H9 (cell line): ENCODE data around the gene DSCAM. TPM values are rescaled to one million over a fixed set of nuclear protein-coding genes. Genes with fewer than 3 reads are reported as not detected.

Source experiments
- DNase-seq: peaks from one replicate; pipeline ENCODE4 v3.0.0-alpha.2; 2017
- H2AFZ ChIP-seq: one replicate; pipeline ENCODE4 v1.6.1; 2013; ENCODE audit warnings: mild to moderate bottlenecking, low read length, control low read depth, moderate library complexity
- H2AK5ac ChIP-seq: 2 replicates; pipeline ENCODE4 v1.6.1; 2013; ENCODE audit warnings: low read length, control low read depth, mixed read lengths; ENCODE audit not compliant: insufficient read length
- H2BK120ac ChIP-seq: one replicate; pipeline ENCODE4 v1.6.1; 2013; ENCODE audit warnings: low read depth, mild to moderate bottlenecking, low read length, control low read depth, inconsistent platforms; ENCODE audit not compliant: poor library complexity, severe bottlenecking
- H2BK12ac ChIP-seq: 2 replicates; pipeline ENCODE4 v1.6.1; 2013; ENCODE audit warnings: low read length, control low read depth, mixed read lengths, low read depth; ENCODE audit not compliant: insufficient read length
- H2BK15ac ChIP-seq: 2 replicates; pipeline ENCODE4 v1.6.1; 2013; ENCODE audit warnings: low read depth, low read length, control low read depth
- H2BK20ac ChIP-seq: one replicate; pipeline ENCODE4 v1.6.1; 2013; ENCODE audit warnings: low read depth, mild to moderate bottlenecking, low read length, control low read depth, inconsistent platforms; ENCODE audit not compliant: poor library complexity, severe bottlenecking
- H2BK5ac ChIP-seq: 2 replicates; pipeline ENCODE4 v1.6.1; 2013; ENCODE audit warnings: low read length, control low read depth, mixed read lengths; ENCODE audit not compliant: insufficient read length
- H3K14ac ChIP-seq: 2 replicates; pipeline ENCODE4 v1.6.1; 2013; ENCODE audit warnings: low read length, control low read depth; ENCODE audit not compliant: insufficient read depth
- H3K18ac ChIP-seq: 2 replicates; pipeline ENCODE4 v1.6.1; 2013; ENCODE audit warnings: low read depth, mild to moderate bottlenecking, mixed read lengths, low read length, control low read depth; ENCODE audit not compliant: insufficient read length
- H3K23ac ChIP-seq: 2 replicates; pipeline ENCODE4 v1.6.1; 2013; ENCODE audit warnings: low read length, control low read depth, mixed read lengths, low read depth; ENCODE audit not compliant: insufficient read length
- H3K23me2 ChIP-seq: 2 replicates; pipeline ENCODE4 v1.6.1; 2013; ENCODE audit warnings: low read depth, mild to moderate bottlenecking, mixed read lengths, low read length, control low read depth; ENCODE audit not compliant: insufficient read length, poor library complexity, severe bottlenecking
- H3K27ac ChIP-seq: 2 replicates; pipeline ENCODE4 v1.5.1; 2013; ENCODE audit warnings: low read length, control low read depth, mixed read lengths, low read depth; ENCODE audit not compliant: insufficient read length
- H3K27me3 ChIP-seq: 2 replicates; pipeline ENCODE4 v1.6.1; 2013; ENCODE audit warnings: low read length, control low read depth, inconsistent platforms; ENCODE audit not compliant: insufficient read depth
- H3K4ac ChIP-seq: 2 replicates; pipeline ENCODE4 v1.6.1; 2013; ENCODE audit warnings: low read depth, mild to moderate bottlenecking, control low read depth, inconsistent platforms, low read length, moderate library complexity
- H3K4me1 ChIP-seq: 2 replicates; pipeline ENCODE4 v1.6.1; 2013; ENCODE audit warnings: low read length, control low read depth, inconsistent platforms; ENCODE audit not compliant: insufficient read depth
- H3K4me2 ChIP-seq: 2 replicates; pipeline ENCODE4 v1.6.1; 2013; ENCODE audit warnings: low read length, control low read depth, mixed read lengths; ENCODE audit not compliant: insufficient read length, insufficient read depth
- H3K56ac ChIP-seq: 2 replicates; pipeline ENCODE4 v1.6.1; 2013; ENCODE audit warnings: low read depth, mild to moderate bottlenecking, mixed read lengths, low read length, control low read depth; ENCODE audit not compliant: insufficient read length
- H3K79me1 ChIP-seq: 2 replicates; pipeline ENCODE4 v1.6.1; 2013; ENCODE audit warnings: low read depth, mild to moderate bottlenecking, moderate library complexity, low read length, control low read depth, inconsistent platforms; ENCODE audit not compliant: insufficient read depth, poor library complexity, severe bottlenecking
- H3K79me2 ChIP-seq: 2 replicates; pipeline ENCODE4 v1.6.1; 2013; ENCODE audit warnings: low read length, control low read depth, inconsistent platforms; ENCODE audit not compliant: insufficient read depth
- H3K9ac ChIP-seq: 2 replicates; pipeline ENCODE4 v1.6.1; 2013; ENCODE audit warnings: low read length, control low read depth, mixed read lengths; ENCODE audit not compliant: insufficient read length; ENCODE audit errors: extremely low read depth
- H3K9me3 ChIP-seq: one replicate; pipeline ENCODE4 v1.6.1; 2013; ENCODE audit warnings: low read depth, low read length, inconsistent platforms; ENCODE audit not compliant: control insufficient read depth
- H3T11ph ChIP-seq: one replicate; pipeline ENCODE4 v1.6.1; 2013; ENCODE audit warnings: mild to moderate bottlenecking, low read length, control low read depth, inconsistent platforms
- H4K20me1 ChIP-seq: one replicate; pipeline ENCODE4 v1.6.1; 2013; ENCODE audit not compliant: control insufficient read depth, insufficient read length, insufficient read depth
- H4K5ac ChIP-seq: 2 replicates; pipeline ENCODE4 v1.6.1; 2013; ENCODE audit warnings: low read depth, mild to moderate bottlenecking, mixed read lengths, low read length, control low read depth; ENCODE audit not compliant: insufficient read length
- H4K8ac ChIP-seq: replicated peaks from 2 replicates; pipeline ENCODE4 v1.6.1; 2013; ENCODE audit warnings: low read length, control low read depth, mixed read lengths, low read depth; ENCODE audit not compliant: insufficient read length
- H4K91ac ChIP-seq: 2 replicates; pipeline ENCODE4 v1.6.1; 2013; ENCODE audit warnings: low read depth, mild to moderate bottlenecking, moderate library complexity, mixed read lengths, low read length, control low read depth; ENCODE audit not compliant: insufficient read length
- H3K27ac Mint-ChIP-seq, 3 experiments: 2 replicates in 2 of 3; 3 replicates in 1 of 3; pipeline ENCODE4 v1.8.0; 2020 to 2021; ENCODE audit warnings: mixed read lengths in 3 of 3, mild to moderate bottlenecking in 1 of 3, moderate library complexity in 1 of 3
- H3K27me3 Mint-ChIP-seq: 2 replicates; pipeline ENCODE4 v1.8.0; 2021; ENCODE audit warnings: low read depth, mild to moderate bottlenecking, moderate library complexity, mixed read lengths
- H3K36me3 Mint-ChIP-seq, 3 experiments: 2 replicates in 2 of 3; 3 replicates in 1 of 3; pipeline ENCODE4 v1.8.0; 2020 to 2021; ENCODE audit warnings: low read depth in 3 of 3, mixed read lengths in 3 of 3; ENCODE audit not compliant: insufficient read depth in 1 of 3
- H3K4me1 Mint-ChIP-seq, 2 experiments: 2 replicates each; pipeline ENCODE4 v1.8.0; 2020; ENCODE audit warnings: mixed read lengths in 2 of 2
- H3K4me3 Mint-ChIP-seq, 2 experiments: 2 replicates in 1 of 2; 3 replicates in 1 of 2; pipeline ENCODE4 v1.8.0; 2020 to 2021; ENCODE audit warnings: mild to moderate bottlenecking in 2 of 2, mixed read lengths in 2 of 2, moderate library complexity in 1 of 2
- H3K9me3 Mint-ChIP-seq, 2 experiments: 2 replicates in 1 of 2; 3 replicates in 1 of 2; pipeline ENCODE4 v1.8.0; 2020; ENCODE audit warnings: mild to moderate bottlenecking in 2 of 2, mixed read lengths in 2 of 2, moderate library complexity in 1 of 2
- CTCF ChIP-seq: fragments of 200-600 bp; sonication (generic); conservative IDR thresholded peaks from 3 replicates; pipeline ENCODE4 v1.8.0; 2021; ENCODE audit warnings: antibody characterized with exemption, mild to moderate bottlenecking
- WGBS: extraction: QIAGEN DNeasy Blood & Tissue Kit; methylation state at CpG from one replicate; pipeline ENCODE4 v1.1.7; 2013; ENCODE audit warnings: missing lambda C conversion rate, low lambda C conversion rate, mixed read lengths; ENCODE audit not compliant: insufficient read length; ENCODE audit errors: extremely low coverage; 5-methylcytosine and 5-hydroxymethylcytosine counted together
- total RNA-seq: library from RNA; stranded (reverse); gene quantifications from 2 replicates; pipeline ENCODE4 v1.2.1, GENCODE V29; 2021

DSCAM gene
- total RNA-seq, 1 experiment from 2014 or later = 0.17 TPM

GRCh38 chr21:40615505-40616376 lies 231.2 kb downstream of the DSCAM start:
- no peak overlapping the region for H3T11ph ChIP-seq
- no peak overlapping the region for H3K18ac ChIP-seq
- H2AFZ ChIP-seq = no peak overlapping the region
- no peaks in the 10 kb centered on the region for H3K79me2 ChIP-seq
- no peaks in the 10 kb centered on the region for H3K9me3 ChIP-seq
- no peak overlapping the region for H2BK12ac ChIP-seq
- no peak overlapping the region for H3K23ac ChIP-seq
- Mint-ChIP-seq H3K4me3 (no peak overlapping the region), H3K4me1 (peaks cover 5 to 13% of the 10 kb centered on the region in 2 experiments), H3K9me3 (no peaks in the 10 kb centered on the region), H3K27ac (peak overlapping the region in 2 of 3 experiments; percentile 44 to 48; a peak in 2 of 7 replicates), H3K27me3 (no peaks in the 10 kb centered on the region), H3K36me3 (no peaks in the 10 kb centered on the region)
- no peak overlapping the region for H3K4ac ChIP-seq
- no peak overlapping the region for H3K27ac ChIP-seq
- H2BK15ac ChIP-seq = no peak overlapping the region
- no peaks in the 10 kb centered on the region for H4K20me1 ChIP-seq
- no peaks in the 10 kb centered on the region for H3K23me2 ChIP-seq
- no peaks in the 10 kb centered on the region for H3K27me3 ChIP-seq
- no peak overlapping the region for H4K91ac ChIP-seq
- TF ChIP-seq CTCF = no peak
- no CpG with 5 or more reads among the region's 9 CpGs for WGBS
- no peak overlapping the region for H3K4me2 ChIP-seq
- H4K5ac ChIP-seq = no peak overlapping the region
- H2AK5ac ChIP-seq = no peak overlapping the region
- no peak overlapping the region for H3K56ac ChIP-seq
- no peak overlapping the region for H3K9ac ChIP-seq
- H3K79me1 ChIP-seq = no peaks in the 10 kb centered on the region
- no peak overlapping the region for H2BK20ac ChIP-seq
- no peaks in the 10 kb centered on the region for H3K4me1 ChIP-seq
- DNase-seq = no peak
- no peak overlapping the region for H2BK5ac ChIP-seq
- no peak overlapping the region for H3K14ac ChIP-seq
- H2BK120ac ChIP-seq = no peak overlapping the region
- H4K8ac ChIP-seq = no peak overlapping the region
